Activated naive CD4-positive, alpha-beta T cell treated with anti-CD3 and anti-CD28 coated beads, Interleukin-2, amount 50 U/mL, for 24 hours (primary cell): ENCODE results near the gene CCNL2.

Source experiments
- H3K27ac Mint-ChIP-seq: one replicate; pipeline ENCODE4 v1.8.0; 2021; ENCODE audit warnings: mild to moderate bottlenecking, mixed read lengths
- H3K27me3 Mint-ChIP-seq: one replicate; pipeline ENCODE4 v1.8.0; 2021; ENCODE audit warnings: mixed read lengths
- H3K36me3 Mint-ChIP-seq: one replicate; pipeline ENCODE4 v1.8.0; 2021; ENCODE audit warnings: mixed read lengths
- H3K4me1 Mint-ChIP-seq: one replicate; pipeline ENCODE4 v1.8.0; 2021; ENCODE audit warnings: mixed read lengths
- H3K4me3 Mint-ChIP-seq: one replicate; pipeline ENCODE4 v1.8.0; 2021; ENCODE audit warnings: mild to moderate bottlenecking, mixed read lengths
- H3K9me3 Mint-ChIP-seq: one replicate; pipeline ENCODE4 v1.8.0; 2021; ENCODE audit warnings: mixed read lengths

CCNL2 gene

GRCh38 chr1:1340791-1341548, 58.2 kb downstream of the CCNL2 start:
- no peaks in the 10 kb centered on the region for H3K27me3 Mint-ChIP-seq
- H3K4me3 Mint-ChIP-seq = no peak overlapping the region
- no peaks in the 10 kb centered on the region for H3K4me1 Mint-ChIP-seq
- H3K27ac Mint-ChIP-seq = no peak overlapping the region
- no peaks in the 10 kb centered on the region for H3K36me3 Mint-ChIP-seq
- H3K9me3 Mint-ChIP-seq = no peaks in the 10 kb centered on the region

GRCh38 chr1:1340185-1340584, 59.0 kb downstream of the CCNL2 start:
- Mint-ChIP-seq H3K27me3 (no peaks in the 10 kb centered on the region), H3K4me3 (no peak overlapping the region), H3K9me3 (no peaks in the 10 kb centered on the region), H3K4me1 (no peaks in the 10 kb centered on the region), H3K27ac (no peak overlapping the region), H3K36me3 (no peaks in the 10 kb centered on the region)

GRCh38 chr1:1338278-1338677, 60.9 kb downstream of the CCNL2 start:
- Mint-ChIP-seq H3K4me3 (no peak overlapping the region), H3K4me1 (no peaks in the 10 kb centered on the region), H3K36me3 (no peaks in the 10 kb centered on the region), H3K27me3 (no peaks in the 10 kb centered on the region), H3K9me3 (no peaks in the 10 kb centered on the region), H3K27ac (no peak overlapping the region)

DNA sequence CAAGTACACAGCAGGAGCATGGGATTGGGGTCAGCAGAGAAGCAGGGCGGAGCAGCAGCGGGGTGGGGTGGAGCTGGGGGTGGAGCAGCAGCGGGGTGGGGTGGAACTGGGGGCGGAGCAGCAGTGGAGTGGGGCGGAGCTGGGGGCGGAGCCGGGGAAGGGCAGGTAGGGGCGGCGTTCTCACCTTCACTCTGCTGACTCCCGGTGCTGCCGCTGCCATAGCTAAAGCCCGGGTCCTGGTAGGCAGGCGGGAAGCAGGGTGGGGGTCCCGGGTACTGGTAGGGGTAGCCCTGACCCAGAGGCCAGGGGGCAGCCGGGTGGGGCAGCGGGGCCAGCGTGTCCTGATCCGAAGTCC, 61.4 kb downstream of the CCNL2 start:
- no peaks in the 10 kb centered on the region for H3K36me3 Mint-ChIP-seq
- H3K4me3 Mint-ChIP-seq = no peak overlapping the region
- H3K27me3 Mint-ChIP-seq = no peaks in the 10 kb centered on the region
- no peak overlapping the region for H3K27ac Mint-ChIP-seq
- no peaks in the 10 kb centered on the region for H3K9me3 Mint-ChIP-seq
- H3K4me1 Mint-ChIP-seq = no peaks in the 10 kb centered on the region

GRCh38 chr1:1336931-1337792, 62.0 kb downstream of the CCNL2 start:
- H3K27me3 Mint-ChIP-seq = no peaks in the 10 kb centered on the region
- no peaks in the 10 kb centered on the region for H3K9me3 Mint-ChIP-seq
- H3K36me3 Mint-ChIP-seq = no peaks in the 10 kb centered on the region
- H3K27ac Mint-ChIP-seq = no peak overlapping the region
- no peaks in the 10 kb centered on the region for H3K4me1 Mint-ChIP-seq
- no peak overlapping the region for H3K4me3 Mint-ChIP-seq

GRCh38 chr1:1336446-1336845, 62.7 kb downstream of the CCNL2 start:
- no peaks in the 10 kb centered on the region for H3K9me3 Mint-ChIP-seq
- H3K27me3 Mint-ChIP-seq = no peaks in the 10 kb centered on the region
- H3K36me3 Mint-ChIP-seq = no peaks in the 10 kb centered on the region
- no peak overlapping the region for H3K4me3 Mint-ChIP-seq
- H3K27ac Mint-ChIP-seq = no peak overlapping the region
- no peaks in the 10 kb centered on the region for H3K4me1 Mint-ChIP-seq

- Mint-ChIP-seq H3K4me3 (no peak overlapping the region), H3K27ac (no peak overlapping the region), H3K27me3 (no peaks in the 10 kb centered on the region), H3K9me3 (no peaks in the 10 kb centered on the region), H3K4me1 (no peaks in the 10 kb centered on the region), H3K36me3 (no peaks in the 10 kb centered on the region)
These were observed 63.3 kb downstream of the CCNL2 start for GRCh38 chr1:1335792-1336248.
